ENCODE measurements around the gene SLC14A1.

Gene SLC14A1

DNA sequence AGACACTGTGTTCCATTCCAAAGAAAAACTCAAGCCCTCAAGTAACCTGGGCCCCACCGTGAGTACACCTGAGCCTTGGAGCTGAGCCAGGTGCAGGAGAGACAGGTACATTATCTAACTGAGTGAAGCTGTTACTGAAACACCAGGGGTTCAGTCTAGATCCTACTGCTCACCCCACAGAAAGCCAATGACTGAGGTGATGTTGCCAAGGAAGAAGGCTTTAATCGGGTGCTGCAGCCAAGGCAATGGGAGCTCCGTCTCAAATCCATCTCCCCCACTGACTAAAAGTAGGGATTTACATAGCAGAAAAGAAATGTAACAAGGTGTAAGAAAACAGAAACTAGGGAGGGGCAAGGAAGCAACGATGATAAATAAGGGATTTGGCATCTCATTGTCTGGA is 15.2 kb upstream of the SLC14A1 start:
- no peak overlapping the region for H3K4me3 Mint-ChIP-seq
- peaks cover 5% of the 10 kb centered on the region for H3K4me1 Mint-ChIP-seq
- no peaks in the 10 kb centered on the region for H3K27me3 Mint-ChIP-seq (ENCODE audit: low read depth)
- H3K9me3 Mint-ChIP-seq, result peaks cover 45% of the 10 kb centered on the region
- H3K27ac Mint-ChIP-seq, result no peak overlapping the region
- TF ChIP-seq, protein P1, sequence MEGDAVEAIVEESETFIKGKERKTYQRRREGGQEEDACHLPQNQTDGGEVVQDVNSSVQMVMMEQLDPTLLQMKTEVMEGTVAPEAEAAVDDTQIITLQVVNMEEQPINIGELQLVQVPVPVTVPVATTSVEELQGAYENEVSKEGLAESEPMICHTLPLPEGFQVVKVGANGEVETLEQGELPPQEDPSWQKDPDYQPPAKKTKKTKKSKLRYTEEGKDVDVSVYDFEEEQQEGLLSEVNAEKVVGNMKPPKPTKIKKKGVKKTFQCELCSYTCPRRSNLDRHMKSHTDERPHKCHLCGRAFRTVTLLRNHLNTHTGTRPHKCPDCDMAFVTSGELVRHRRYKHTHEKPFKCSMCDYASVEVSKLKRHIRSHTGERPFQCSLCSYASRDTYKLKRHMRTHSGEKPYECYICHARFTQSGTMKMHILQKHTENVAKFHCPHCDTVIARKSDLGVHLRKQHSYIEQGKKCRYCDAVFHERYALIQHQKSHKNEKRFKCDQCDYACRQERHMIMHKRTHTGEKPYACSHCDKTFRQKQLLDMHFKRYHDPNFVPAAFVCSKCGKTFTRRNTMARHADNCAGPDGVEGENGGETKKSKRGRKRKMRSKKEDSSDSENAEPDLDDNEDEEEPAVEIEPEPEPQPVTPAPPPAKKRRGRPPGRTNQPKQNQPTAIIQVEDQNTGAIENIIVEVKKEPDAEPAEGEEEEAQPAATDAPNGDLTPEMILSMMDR (IDR thresholded peaks at IDR 0.05; ENCODE audit: unreplicated experiment in 3 of 3), result no peak
- peaks cover 9% of the 10 kb centered on the region for H3K36me3 Mint-ChIP-seq (ENCODE audit: low read depth)

DNA sequence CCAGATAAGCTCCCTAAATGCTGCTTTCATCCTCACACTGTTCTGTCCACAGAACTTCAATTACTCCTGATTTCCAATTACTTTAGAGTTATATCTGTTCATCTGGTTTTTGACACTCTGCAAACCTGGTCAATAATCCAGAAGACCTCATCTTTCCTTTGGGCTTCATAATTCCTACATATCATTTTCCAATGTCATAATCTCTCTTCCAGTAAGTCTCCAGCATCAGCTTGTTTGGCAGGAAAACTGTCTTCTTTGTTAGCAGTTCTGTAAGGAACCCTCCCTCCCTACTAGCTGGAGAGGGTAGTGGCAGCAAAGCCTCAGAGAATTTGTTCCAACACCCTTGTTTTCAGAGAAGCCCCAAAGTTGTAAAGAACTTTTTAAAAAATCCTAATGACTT is 11.9 kb upstream of the SLC14A1 start:
- Mint-ChIP-seq H3K27me3 (ENCODE audit: low read depth) (peaks cover 5% of the 10 kb centered on the region), H3K4me3 (no peak overlapping the region), H3K9me3 (peaks cover 28% of the 10 kb centered on the region), H3K36me3 (ENCODE audit: low read depth) (peaks cover 6% of the 10 kb centered on the region), H3K4me1 (peaks cover 5% of the 10 kb centered on the region), H3K27ac (no peak overlapping the region)
- TF ChIP-seq, protein P1 (IDR thresholded peaks at IDR 0.05; ENCODE audit: unreplicated experiment in 3 of 3), result no peak

DNA sequence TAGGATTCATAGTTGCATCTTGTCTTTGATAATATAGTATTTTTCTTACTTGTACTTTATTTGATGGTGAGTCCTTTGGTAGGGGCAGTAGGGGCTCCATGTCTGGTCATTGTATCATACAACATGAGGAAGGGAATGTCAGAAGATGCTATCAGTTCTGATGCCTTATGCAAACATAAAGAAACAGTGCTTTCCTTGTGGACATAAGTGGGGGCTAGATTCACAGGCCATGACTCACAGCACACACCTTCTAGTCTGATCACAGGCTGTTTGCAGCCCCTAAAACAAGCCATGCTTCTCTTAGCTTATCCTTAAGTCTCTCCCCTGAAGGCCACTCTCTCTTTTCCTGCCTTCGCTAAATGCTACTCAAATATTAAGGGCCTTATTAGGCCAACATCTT is 10.7 kb upstream of the SLC14A1 start:
- H3K4me3 Mint-ChIP-seq, result no peak overlapping the region
- peaks cover under 1% of the 10 kb centered on the region for H3K36me3 Mint-ChIP-seq (ENCODE audit: low read depth)
- H3K4me1 Mint-ChIP-seq, result peaks cover 5% of the 10 kb centered on the region
- TF ChIP-seq, protein P1 (IDR thresholded peaks at IDR 0.05; ENCODE audit: unreplicated experiment in 3 of 3), result no peak
- H3K27me3 Mint-ChIP-seq (ENCODE audit: low read depth), result peaks cover 5% of the 10 kb centered on the region
- H3K9me3 Mint-ChIP-seq, result peaks cover 20% of the 10 kb centered on the region
- H3K27ac Mint-ChIP-seq, result no peak overlapping the region

DNA sequence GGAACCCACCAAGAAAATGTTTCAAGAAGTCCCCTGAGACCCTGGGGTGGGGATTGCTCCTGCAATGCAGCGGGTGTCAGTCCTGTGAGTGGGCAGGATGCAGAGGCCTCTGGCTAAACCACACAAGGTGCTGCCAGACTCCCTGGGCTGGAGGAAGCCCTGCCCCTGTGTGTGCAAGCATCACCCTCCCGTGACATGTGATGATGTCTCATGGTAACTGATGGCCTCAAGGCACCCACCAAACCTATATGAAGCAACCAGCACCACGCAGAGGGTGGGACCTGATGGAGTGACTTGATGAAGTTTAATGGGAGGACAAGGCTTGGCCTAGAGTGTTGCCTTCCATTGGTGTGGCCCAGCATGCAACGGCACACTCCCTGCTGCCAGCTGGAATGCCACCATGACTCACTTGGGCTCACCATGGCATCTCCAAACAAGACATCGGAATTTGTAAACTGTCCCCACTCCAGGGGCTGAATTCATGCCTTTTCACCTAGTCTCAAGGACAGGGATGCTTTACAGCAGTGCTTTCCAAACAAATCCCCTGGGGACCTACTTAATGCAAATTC is 8.7 kb upstream of the SLC14A1 start:
- no peak overlapping the region for H3K4me3 Mint-ChIP-seq
- H3K36me3 Mint-ChIP-seq (ENCODE audit: low read depth), result no peaks in the 10 kb centered on the region
- TF ChIP-seq, protein P1 (IDR thresholded peaks at IDR 0.05; ENCODE audit: unreplicated experiment in 3 of 3), result no peak
- H3K4me1 Mint-ChIP-seq, result peaks cover 5% of the 10 kb centered on the region
- H3K27me3 Mint-ChIP-seq (ENCODE audit: low read depth), result peaks cover 11% of the 10 kb centered on the region
- H3K9me3 Mint-ChIP-seq, result peaks cover 6% of the 10 kb centered on the region
- H3K27ac Mint-ChIP-seq, result no peak overlapping the region

DNA sequence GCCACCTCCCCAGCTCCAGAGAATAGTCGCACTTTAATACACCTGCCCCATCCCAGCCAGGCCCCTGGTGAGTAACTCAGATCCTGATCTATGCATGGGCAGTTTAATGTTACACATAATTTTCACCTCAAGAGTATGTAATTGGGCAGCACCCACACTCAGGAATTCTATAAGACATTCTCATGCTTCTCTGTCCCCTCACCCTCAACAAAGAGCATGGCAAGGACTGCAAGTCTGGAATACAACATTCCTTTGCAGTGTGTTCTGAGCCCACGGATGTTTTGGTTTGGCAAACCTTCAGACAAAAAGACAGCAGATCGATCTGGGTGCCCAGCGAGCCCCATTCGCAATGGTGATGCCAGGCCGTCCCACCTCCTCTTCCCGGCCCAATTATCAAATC is 4.9 kb upstream of the SLC14A1 start:
- TF ChIP-seq, protein P1 (IDR thresholded peaks at IDR 0.05; ENCODE audit: unreplicated experiment in 3 of 3), result no peak

DNA sequence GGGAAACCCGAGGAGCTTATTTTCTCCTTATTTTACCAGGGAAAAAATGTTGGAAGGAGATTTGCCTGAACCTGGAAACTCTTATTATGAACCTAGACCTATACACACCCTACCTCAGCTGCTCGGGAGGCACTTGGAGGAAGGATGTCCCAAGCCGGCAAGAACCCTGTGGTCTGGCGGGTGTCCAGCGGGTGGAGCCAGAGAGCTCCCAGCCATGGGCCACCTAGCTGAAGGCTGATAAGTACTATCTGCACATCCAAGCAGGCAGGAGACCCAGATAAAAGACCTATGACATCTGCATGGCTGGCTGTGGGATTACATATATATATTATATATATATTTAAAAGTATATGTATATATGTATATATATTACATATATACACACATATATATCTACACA is 1.1 kb upstream of the SLC14A1 start:
- Mint-ChIP-seq H3K27me3 (ENCODE audit: low read depth) (peaks cover 30% of the 10 kb centered on the region), H3K27ac (no peak overlapping the region), H3K4me1 (peaks cover 9% of the 10 kb centered on the region), H3K36me3 (ENCODE audit: low read depth) (no peaks in the 10 kb centered on the region), H3K9me3 (no peaks in the 10 kb centered on the region), H3K4me3 (no peak overlapping the region)
- TF ChIP-seq, protein P1 (IDR thresholded peaks at IDR 0.05; ENCODE audit: unreplicated experiment in 3 of 3), result peak; percentile 65 to 82 (median 73)

More for the DNA sequence above, 4.9 kb upstream of the SLC14A1 start:
- Mint-ChIP-seq H3K4me1 (no peaks in the 10 kb centered on the region), H3K4me3 (no peak overlapping the region), H3K27ac (no peak overlapping the region), H3K36me3 (ENCODE audit: low read depth) (no peaks in the 10 kb centered on the region), H3K9me3 (no peaks in the 10 kb centered on the region), H3K27me3 (ENCODE audit: low read depth) (peaks cover 24% of the 10 kb centered on the region)

All from nephron (organoid).